Measurements from ENCODE around the gene SIAH3.
A peak's percentile ranks its signal among the peaks of the same experiment; 100 is the strongest.

SIAH3 gene

DNA sequence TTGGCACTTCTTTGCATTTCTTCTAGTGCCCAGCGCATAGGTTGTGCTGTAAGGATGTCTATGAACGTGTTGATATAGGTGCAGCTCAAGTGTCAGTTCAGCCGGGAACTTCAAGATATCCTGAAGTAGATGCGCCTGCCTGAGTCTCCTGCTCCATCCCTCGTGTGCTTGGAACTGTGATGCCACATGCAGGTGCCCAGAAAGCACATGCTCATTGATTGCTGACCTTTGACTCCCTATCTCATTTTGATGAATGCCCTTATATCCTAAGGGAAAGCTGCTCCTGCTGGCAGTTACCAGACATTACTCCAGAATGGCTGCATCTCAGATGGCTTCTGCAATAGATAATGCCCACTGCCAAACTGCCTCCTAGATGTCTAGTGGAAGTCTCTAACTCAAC lies 108.6 kb downstream of the SIAH3 start:
- DNase-seq (ENCODE audit: low spot score) = no peak

DNA sequence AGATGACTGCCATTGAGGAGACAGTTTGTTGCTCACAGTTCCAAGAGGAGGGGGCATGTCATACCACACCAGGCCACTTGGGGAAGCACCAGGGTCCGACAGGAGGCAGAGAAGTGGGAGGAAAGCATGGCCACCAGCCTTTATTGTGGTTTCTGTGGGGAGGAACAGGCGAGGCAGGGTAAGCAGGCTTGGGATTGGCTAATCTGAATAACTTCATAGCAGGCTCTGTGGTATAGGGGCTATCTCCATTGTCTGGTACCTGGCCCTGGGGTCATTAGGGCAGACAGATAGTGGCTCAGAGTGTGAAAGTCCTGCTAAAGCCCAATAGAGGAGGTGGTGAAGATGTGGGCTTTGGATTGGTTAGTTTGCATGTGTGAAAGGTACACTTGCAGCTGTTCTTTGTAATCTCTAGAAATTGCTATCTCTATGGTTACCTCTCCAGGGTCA lies 114.0 kb downstream of the SIAH3 start:
- peak; percentile 23 for DNase-seq (ENCODE audit: low spot score)

DNA sequence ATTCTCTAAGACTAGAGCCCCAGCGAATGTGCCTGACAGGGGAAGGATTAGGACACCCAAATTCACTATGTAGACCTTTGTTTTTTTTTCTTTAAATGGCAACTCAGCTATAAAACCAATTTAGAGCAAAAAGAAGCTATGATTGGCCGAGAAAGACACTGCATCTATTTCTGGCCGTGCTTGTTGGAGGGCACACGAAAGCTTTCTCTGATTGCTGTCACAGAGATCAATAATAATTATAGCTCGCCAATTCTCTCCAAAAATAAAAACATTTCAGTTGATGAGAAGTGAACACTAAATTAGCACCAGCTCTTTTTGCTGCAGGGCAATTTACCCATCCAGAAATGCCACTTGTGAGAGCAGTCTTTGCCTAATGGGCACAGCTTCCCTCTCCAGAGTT lies 118.2 kb downstream of the SIAH3 start:
- no peak for DNase-seq (ENCODE audit: low spot score)

DNA sequence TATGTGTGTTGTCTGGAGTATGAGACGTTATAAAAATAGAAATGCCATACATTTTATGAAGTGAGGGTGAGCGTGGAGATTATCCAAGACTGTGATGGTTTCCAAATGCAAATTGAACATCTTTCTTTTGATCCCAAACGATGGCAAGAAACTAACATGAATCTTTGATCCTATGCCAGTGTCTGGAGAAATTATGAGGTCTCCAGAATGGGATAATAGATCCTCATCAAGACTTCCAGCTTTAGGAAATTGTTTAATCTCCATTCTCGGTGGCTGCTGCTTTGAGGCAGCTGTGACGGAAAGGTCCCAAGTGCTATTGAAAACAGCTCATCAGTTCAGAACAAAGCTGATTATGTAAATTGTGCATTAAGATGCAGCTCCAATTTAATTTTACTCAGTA lies 118.6 kb downstream of the SIAH3 start:
- DNase-seq (ENCODE audit: low spot score) = no peak

DNA sequence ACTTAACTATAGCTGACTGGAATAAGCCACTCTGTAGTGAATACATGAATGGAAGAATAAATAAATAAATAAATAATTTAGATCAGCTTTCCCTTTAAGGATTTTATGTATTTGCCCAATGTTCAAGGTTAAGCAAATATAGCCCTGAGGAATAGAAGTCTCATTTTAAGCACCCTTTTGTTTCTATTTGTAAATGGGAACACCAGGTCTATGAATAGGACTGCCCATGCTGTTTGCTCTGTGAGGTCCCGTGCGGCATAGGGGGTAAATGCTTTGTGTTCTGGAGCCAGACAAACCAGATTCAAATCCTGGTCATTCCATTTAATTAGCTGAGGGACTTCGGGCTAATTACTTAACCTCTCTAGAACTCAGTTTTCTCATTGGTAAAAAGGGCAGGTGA lies 120.1 kb downstream of the SIAH3 start:
- DNase-seq (ENCODE audit: low spot score) = no peak

DNA sequence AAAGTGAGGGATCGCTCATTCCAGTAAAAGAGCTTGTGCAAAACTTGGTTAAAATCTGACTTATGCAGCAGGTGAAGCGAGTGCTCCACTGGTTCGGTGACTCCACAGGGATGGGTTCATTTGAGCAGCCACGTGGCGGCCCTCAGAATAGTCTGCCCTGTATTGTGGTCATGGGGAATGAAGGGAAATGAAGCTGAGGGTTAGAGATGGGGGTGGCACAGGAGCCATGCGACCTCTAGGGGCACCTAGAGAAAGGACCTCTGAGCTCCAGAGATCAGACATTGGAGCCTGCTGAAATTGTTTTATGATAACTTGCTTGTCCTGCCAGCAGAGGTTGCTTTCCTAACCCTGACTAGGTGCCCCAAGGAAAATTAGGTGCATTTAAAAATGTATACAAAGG lies 122.8 kb downstream of the SIAH3 start:
- DNase-seq (ENCODE audit: low spot score) = peak; percentile 15

Data from activated CD4-positive, alpha-beta T cell treated with anti-CD3 and anti-CD28 coated beads, Interleukin-2, Interleukin-4, amounts not matched to agents 100 ng/mL and 50 ng/mL, durations not matched to agents 16 hours and 8 hours (primary cell).